NCI-H510A treated with DMSO at 0.1 percent for 48 hours (cell line): ENCODE results near the gene FGF14.

Experiments used
- DNase-seq: peaks from one replicate; lab custom pipeline; 2025; lab: John Stamatoyannopoulos, UW

Gene FGF14

DNA sequence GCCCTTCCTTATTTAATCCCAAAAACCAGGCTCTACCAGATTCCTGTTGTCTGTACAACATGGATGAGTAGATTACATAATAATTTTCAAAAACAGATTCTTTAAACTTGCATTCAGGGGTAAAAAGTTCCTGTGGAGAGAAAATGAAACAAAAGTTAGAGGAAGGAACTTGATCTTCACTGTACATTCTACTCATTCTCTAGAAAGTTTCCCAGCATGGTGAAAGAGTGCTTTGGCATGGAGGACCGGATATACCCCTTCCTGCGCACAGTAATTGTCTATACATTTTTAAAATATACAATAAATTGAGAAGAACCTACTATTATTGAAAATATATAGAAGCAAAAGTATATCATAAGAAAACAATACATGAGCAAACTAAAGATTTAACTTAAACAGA, 675.2 kb downstream of the FGF14 start:
- no peak for DNase-seq

DNA sequence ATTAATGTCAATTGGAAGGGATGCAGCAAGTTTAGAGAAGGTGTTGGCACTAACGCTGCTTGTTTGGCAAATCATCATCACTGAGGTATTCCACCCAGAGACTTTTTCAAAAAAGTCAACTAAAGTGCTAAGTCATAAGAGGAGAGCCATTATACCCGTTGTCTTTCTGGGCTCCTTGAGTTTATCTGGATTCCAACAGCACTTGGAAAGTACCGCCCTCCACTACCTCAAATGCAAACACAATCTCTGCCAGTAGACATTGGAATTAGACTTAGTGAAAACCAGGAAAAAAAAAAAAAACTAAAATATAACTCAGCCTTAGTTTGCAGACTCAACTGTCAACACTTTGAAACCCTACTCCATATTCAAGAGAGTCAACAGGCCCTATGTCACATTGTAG, 683.4 kb downstream of the FGF14 start:
- no peak for DNase-seq

DNA sequence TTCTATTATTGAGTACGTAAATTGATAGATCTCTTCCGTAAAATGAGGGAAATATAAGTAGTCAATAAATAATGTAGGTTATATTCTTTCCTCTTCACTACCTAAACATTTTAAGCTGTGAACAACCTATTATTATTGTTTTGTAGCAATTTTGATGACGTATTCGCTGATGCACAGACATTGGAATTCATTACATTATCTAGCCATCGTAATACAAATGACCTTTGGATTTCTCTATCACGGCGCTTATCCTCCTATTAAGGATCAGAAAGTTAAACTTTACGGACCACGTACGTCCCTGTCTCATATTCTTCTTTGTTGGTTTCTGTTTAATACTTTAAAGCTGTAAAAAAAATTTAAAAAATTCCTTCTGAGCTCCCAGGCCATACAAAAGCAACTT, 684.5 kb downstream of the FGF14 start:
- no peak for DNase-seq

- DNase-seq, result no peak
Observed at GRCh38 chr13:101714195-101714594, 687.7 kb downstream of the FGF14 start.

- DNase-seq, result no peak
Observed at GRCh38 chr13:101712026-101712348, 689.9 kb downstream of the FGF14 start.

DNA sequence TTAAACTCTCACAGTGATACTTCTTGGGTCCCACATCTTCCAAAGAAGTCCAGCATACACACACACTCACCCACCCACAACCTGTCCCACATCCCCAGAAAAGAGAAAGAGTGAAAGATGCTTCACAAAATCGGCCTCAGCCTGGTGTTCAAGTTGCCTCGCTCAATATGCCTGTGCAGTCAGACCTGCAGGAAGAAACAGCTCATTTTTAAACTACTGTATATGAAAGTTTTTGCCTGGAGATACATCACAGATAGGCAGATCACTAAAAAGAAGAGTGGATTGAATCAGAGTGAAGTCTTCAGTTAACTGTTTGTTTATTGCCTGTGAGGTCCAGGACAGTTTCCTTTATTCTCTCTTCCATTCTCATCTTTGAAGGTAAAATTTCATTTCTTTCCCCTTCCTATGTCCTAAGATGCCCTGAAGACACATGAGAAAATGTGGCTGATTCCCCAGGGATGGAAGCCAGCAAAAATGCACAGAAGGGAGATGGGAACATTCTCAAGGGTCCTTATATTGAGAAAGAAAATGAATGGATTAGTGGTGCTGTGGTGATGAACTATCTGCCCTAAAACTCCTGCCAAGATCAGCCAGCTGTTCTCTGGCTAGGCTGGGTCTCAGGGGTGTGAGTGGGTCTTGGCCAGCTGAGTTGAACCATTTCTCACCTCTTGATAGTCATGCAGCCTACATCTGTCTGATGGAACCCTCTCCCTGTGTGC, 690.4 kb downstream of the FGF14 start:
- no peak for DNase-seq

- DNase-seq, result no peak
Observed at GRCh38 chr13:101709952-101710351, 691.9 kb downstream of the FGF14 start.

DNA sequence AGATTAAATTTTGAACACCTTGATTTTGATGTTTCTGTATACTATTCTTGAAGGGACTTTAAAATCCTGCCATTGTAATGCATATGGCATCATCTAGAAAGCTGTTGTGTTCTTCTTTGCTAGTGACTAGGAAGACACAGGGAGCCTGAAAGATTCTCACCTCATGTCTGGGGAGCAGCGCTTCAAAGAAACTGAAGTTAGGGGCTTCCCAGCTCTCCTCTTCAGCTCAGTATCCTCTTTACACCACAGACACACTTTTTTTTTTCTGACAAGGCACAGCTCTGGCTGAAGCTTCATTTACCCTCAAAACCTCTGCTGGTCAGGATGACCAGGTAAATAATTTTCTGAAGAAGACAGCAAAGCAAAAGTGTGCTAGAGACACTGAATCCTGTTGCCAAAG, 693.7 kb downstream of the FGF14 start:
- DNase-seq, result no peak

- no peak for DNase-seq
Observed at GRCh38 chr13:101707659-101708058, 694.2 kb downstream of the FGF14 start.

- DNase-seq, result no peak
Observed at GRCh38 chr13:101706651-101707050, 695.2 kb downstream of the FGF14 start.

DNA sequence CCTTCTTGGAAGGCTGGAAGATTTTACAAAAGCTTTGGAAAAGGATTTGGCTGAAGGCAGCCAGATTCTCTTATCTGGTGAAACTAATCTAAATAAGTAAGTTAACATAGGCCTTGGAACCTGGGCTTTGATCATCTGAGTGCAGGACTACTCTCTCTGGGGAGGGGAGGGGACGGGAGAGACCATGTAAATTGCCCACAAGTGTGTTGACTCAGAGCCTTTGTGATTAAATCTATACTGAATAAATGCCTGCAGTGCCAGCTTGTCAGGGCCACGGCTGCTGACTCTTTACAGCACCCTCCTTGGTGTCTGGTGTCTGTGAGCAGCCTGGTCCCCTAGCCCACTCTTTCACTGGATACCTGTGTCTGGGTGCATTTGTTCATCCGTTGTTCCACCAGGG, 698.0 kb downstream of the FGF14 start:
- DNase-seq, result no peak

GRCh38 chr13:101703081-101703480, 698.8 kb downstream of the FGF14 start:
- DNase-seq, result no peak

- DNase-seq, result no peak
Observed at GRCh38 chr13:101700598-101700997, 701.2 kb downstream of the FGF14 start.

DNA sequence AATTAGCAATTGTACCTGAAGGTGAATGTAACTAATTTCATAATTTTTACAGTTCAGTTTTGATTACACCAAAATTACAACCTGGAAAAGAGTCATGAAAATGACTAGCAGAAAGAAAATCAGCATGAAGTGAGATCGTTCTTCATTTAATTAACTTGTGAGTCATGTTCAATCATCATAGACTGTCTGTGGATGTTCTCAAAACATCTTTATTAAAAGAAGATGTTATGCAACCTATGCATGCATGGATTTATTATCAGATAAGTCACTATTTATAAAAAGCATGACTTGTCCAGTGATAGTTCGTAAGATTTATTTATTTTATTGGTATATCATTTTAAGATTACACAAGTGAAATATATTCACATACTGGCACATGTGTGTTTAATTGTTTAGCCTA, 703.4 kb downstream of the FGF14 start:
- DNase-seq, result no peak

- no peak for DNase-seq
Observed at GRCh38 chr13:101697745-101698144, 704.1 kb downstream of the FGF14 start.

- DNase-seq, result no peak
Observed at GRCh38 chr13:101695870-101696516, 705.9 kb downstream of the FGF14 start.

DNA sequence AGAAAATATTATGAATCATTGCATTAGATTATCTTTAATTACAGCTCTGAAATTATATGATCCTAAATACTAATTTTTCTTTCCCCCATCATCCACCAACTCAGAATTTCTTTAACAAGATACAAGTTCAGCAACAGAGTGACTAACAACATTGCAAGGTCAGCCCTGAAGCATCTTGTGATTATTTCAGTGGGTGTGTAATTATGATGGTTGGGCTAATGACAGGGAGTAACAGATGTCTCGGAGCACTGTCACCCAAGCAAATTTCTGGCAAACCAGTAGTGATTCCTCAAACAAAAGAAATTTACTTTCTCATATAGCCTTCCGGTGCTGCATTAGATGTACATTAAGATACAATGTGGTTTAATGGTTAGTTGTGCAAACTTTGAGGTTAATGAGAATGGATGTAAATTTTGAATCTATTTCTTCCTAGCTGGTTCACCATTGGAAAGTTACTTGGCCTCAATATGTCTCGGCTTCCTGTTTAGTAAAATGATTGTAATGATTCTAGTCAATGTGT, 710.4 kb downstream of the FGF14 start:
- DNase-seq, result no peak

GRCh38 chr13:101690871-101691270, 711.0 kb downstream of the FGF14 start:
- no peak for DNase-seq

- no peak for DNase-seq
Observed at GRCh38 chr13:101686003-101686402, 715.8 kb downstream of the FGF14 start.

- DNase-seq, result no peak
Observed at GRCh38 chr13:101681834-101682233, 720.0 kb downstream of the FGF14 start.

- DNase-seq, result no peak
Observed at GRCh38 chr13:101673360-101674105, 728.3 kb downstream of the FGF14 start.

GRCh38 chr13:101661839-101662238, 740.0 kb downstream of the FGF14 start:
- DNase-seq, result no peak
